HS-27A (cell line): Measurements from ENCODE around the gene MYH10.
"Not testable (repeated sequence)": the region's sequence is repeated elsewhere in the genome, so short reads cannot be mapped to it uniquely, and the experiment has no call there.

Experiments used
- DNase-seq: peaks from one replicate; pipeline ENCODE4 v3.0.0-alpha.2; 2012; ENCODE audit warnings: low read depth, missing footprints

MYH10 gene

DNA sequence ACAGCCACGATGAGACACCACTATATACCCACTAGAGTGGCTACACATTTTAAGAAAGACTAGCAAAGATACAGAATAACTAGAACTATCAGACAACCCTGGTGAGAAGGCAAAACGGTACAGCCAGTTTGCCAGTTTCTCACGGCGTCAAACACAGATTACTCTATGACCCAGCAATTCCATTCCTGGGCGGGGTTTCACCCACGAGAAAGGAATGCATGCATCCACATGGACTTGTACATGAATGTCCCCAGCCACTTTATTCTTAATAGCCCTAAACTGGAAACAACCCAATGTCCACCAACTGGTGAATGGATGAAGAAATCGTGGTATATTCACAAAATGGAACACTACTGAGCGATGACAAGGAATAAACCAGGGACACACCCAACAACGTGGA is 74.5 kb downstream of the MYH10 start:
- DNase-seq: peak; percentile 23

DNA sequence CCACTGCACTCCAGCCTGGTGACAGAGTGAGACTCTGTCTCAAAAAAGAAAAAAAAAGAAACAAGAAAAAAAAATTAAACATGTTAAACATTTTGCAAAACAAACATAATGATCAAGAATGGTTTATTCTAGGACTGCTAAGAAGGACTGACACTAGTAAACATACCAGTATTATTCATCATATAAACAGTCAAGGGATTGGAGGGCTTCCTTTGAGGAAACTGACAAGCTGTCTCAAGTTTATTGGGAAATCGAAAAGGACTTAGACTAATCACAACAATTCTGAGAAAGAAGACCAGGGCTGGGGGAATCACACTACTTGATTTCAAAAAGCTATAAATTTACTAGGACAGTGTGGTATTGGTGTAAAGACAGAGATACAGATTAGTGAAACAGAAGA is 75.5 kb downstream of the MYH10 start:
- no peak for DNase-seq

DNA sequence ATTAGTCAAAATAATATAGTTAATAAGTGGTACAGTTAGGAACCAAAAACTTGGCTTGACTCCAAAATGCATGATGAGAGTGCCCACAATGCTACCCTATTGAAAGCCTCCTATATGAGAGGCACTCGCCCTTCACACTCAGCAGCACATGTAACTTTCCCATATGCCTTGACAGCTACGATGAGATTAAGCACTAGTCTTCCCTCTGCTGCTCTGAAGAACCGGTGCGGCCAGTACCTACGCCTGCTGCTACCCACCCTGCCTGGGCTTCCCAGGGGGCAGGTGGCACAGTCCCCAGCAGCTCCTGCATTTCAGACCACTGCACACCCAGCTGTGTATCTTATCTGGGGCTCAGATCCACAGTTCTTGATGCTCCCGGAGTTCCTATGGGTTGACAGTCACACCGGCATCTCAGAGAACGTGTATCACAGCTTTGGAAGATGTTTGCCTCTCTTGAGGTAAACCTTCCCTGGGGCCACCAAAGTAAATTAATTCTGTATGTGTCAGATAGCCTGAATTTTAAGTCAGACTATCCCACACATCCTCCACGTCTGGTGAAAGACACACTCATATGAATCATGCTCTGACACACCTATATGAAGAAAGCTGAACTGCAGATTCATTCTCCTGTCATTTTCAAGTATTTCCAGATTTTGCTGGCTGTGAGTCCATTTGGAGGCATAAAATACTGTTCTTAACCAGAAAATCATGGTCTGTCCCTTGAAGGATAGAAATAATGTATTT is 77.8 kb downstream of the MYH10 start:
- no peak for DNase-seq

DNA sequence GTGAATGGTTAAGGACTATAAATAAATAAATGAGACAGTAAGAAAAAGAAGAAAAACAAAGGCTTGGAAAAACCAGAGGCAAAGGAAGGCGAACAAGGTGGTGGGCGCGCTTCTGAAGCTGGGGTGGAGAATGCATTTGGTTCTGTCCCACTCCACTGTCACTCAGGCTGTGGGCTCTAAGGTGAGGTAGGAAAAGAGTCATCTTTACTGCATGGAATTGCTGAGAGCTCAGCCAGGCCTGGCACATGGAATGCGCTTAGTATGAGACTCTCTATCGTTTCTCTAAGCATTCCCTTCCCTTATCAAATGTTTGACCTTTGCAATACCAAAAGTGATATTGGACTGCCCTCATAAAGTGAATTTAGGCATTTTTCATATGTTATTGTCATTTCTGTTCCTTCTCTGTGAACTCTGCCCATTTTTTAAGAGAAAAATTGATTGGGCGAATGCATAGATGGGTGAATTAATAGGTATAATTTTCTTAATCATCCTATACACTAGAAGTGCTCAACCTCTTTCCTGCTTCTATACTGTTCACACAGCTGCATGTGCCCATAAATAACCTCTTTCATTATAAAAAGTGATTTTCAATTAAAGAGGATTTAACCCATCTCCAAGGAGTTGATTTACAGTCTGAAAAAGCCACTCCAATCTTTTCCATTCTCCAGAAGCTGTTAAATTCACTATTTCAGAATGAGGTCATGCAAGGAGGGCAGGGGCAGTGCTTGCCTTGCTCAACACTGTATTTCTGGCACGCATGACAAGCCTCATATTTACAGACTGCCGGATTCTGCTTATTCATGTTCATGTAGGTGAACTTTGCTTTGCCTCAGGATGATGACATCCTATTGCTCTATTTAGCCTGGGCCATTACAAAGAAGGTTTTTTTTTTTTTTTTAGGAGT is 87.7 kb downstream of the MYH10 start:
- no peak for DNase-seq

DNA sequence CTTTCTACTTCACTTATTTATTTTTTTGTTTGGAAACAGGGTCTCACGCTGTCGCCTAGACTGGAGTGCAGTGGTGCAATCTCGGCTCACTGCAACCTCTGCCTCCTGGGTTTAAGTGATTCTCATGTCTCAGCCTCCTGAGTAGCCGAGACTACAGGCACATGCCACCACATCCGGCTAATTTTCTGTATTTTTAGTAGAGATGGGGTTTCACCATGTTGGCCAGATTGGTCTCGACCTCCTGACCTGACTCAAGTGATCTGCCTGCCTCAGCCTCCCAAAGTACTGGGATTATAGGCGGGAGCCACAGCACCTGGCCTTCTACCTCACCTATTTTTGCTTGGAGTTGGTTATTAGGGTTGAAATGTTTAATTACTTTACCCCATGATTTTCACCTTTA is 90.5 kb downstream of the MYH10 start:
- DNase-seq: not testable (repeated sequence)

DNA sequence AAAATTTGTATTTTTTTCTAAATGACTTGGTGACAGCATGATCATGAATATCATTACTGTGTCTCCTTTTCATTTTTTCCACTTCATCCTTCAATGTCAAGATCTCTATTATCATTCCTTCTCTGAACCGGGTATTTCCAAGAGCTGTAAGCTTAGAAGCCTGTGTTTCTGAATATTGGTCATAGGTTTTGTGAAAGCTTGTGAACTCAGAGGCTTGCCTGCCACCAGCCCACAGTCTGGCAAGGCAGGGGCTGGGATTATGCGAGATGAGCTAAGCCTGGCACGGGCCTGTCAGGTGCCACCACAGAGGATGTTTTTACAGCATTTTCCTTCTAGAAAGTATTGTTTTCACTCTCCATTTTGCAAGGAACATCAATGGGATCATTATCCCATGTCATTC is 92.8 kb downstream of the MYH10 start:
- DNase-seq: no peak

DNA sequence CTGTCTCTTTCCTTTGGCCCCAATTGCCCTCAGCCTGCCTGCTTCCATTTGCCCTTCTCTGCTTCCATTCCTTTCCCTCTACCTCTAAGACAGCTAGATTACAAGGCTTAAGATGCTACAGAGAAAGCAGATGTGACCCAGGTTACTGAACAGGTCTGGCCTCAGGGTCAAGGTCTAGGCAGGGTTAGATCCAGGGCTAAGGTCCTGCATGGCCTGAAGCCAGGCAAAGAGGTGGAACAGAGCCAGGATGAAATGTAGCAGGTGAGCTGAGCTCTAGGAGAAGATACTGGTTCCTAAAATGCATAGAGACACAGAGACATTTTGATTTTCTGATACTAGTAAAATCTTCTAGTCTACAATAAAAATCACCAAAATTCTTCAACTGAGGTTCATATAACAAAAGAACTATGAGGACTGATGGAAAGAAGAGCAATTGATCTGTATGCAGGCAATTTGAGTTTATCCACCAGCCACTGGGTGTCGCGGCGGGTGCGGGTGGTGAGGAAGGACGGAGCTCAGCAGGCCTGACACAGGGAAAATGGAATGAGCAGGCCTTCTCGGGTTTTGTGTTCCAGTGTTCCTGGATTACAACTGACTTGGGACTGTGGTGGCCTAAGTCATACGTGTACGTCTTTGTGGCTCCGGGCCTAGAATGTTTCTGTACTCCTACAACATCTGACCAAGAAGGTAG is 95.9 kb downstream of the MYH10 start:
- no peak for DNase-seq

DNA sequence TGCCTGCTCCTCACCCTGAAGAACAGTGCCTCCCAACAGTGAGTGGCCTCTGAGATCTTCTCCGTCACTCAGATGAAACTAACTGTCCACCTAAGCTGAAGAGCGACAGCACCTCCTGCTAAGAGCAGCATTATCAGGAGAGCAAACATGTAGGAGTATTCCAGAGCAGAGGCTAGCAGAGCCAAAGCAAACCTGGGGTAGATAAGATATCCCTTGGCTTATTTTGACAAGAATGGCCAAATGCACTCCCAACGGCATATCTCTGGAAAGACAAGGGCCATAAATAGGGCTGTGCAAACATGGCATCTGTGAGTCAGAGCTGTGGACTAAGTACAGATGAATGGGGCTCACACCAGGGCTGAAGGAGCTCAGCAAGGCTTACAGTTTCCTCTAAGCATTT is 98.5 kb downstream of the MYH10 start:
- DNase-seq: no peak

DNA sequence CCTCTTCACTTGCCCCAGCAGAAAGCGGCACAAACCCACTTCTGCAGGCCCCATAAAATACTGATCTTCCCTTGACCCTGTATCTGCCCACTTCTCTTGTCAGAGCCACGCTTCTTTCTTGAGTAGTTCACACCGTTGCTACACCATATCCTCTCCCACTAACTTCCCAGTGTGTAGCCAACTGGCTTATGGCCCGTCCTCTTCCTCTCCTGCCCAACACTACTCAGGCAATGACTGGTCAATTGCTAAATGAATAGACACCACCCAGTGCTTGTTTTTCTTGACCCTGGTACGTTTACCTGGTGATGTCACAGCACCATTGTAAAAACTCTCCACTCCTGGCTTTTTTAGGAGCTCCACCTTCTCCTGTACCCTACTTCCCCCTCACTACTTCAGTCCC is 107.9 kb downstream of the MYH10 start:
- no peak for DNase-seq

DNA sequence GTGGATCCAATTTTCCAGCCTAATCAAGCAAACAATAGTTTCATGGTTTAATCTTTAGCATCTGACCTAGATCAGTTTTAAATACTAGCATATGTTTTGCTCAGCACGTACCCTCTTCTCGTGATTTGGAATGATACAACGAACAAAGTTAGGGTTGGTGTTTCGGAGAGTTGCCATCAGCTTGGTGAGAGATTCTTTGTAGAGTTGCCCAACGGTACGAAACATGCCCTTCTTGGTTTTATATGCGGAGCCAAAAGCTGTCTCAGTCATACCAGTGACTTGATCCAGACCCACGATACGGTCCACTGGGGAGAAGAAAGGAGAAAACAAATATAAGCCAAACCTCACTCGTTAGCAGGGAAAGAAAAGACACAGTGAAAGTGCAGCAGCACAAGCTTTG is 109.5 kb downstream of the MYH10 start:
- no peak for DNase-seq

DNA sequence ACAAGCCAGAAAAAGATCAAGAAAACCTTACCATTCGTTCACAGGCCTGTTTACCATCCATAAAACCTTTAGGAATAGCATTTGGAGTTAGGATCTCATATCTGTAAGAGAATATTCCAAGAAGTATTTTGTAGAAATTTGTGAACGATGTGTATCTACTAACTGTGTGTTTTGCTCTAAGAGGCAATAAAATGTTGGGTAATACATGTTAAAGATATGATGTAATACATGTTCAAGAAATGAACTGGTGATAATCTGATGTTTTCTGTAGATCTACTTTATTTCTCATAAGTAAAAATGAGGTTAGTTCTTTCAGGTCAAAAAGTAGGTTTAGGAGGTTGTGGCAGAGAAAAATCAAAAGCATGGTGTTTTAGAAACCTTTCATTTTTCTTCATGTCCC is 111.7 kb downstream of the MYH10 start:
- no peak for DNase-seq

DNA sequence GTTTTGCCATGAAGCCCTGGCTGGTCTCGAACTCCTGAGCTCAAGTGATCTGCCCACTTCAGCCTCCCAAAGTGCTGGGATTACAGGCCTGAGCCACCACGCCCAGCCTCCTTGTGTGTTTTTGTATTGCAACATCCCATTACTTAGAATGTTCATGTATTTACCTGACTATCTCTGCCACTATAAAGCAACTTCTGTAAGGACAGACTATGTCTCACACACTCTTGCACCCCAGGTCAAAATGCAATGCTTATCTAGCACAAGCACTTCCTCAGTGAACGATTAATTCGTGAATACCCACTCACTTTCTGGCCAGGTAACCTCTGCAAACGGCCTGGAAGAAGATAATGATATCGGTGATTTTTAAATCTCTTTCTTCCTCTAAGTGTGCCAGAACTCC is 112.2 kb downstream of the MYH10 start:
- DNase-seq: no peak

DNA sequence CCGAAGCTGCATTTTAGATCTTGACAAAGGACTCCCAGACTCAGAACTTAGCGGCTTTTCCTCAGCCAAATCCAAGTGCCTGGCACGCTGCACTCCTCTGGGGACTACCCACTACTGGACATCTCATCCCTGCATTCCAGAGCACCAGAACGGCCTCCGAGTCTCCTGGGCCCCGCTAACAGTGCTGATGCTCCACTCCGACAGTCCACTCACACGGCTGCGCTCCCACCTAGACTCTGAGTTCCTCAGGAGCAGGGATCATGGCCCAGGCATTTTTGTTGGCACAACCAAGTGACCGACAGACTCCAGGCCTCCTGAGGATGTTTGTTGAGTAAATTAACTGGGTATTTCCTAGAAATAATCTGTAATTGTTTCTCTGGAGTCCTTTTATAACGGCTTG is 115.7 kb downstream of the MYH10 start:
- DNase-seq: no peak

DNA sequence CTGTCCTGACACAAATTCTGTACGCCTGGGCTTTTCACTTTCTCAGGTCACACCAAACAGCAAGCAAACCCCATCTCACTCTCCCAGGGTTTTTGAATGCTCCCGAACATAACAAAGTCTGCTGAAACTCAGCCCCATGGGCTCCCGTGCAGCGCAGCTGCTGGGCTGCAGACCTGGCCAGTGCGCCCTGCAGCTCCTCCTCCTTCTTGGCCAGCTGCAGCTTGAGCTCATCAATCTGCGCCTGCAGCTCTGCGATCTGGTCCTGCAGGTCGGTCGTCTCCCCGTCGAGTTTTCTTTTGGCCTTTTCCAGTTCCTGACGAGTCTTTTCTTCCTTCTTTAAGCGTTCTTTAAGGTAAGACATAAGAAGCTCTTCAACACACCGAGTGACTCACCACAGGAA is 124.4 kb downstream of the MYH10 start:
- no peak for DNase-seq

DNA sequence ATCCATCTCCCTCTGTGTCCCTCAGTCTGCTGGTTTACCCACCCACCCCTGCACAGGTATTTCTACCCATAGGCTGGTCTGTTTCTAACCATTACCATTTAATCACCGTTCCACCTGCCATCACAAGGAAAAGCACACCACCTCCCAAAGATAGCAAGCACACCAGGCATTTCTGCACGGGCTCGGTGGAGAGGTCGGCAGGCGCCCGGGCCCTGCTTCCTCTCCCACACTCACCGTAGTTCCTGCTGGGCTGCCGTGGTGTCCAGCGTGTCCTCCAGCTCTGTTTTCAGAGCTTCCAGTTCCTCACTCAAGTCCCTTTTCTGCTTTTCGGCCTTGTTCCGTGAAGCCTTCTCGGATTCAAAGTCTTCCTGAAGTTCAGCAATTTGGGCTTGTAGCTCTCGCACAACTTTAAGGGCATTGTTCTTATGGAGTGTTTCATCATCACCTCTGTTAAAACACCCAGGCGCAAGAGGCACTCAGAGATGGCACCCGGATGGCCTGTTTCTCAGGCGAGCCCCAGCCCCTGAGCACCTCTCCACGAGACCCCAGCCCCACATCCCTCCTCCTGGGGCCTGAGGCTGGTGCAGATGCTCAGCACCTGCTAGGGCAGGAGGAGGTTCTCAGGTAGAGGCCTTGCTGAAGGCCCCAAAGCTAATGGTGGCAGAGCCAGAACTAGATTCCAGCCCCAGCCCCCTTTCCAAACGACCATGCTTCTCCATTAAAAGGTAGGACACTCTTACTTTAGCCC is 125.9 kb downstream of the MYH10 start:
- no peak for DNase-seq

DNA sequence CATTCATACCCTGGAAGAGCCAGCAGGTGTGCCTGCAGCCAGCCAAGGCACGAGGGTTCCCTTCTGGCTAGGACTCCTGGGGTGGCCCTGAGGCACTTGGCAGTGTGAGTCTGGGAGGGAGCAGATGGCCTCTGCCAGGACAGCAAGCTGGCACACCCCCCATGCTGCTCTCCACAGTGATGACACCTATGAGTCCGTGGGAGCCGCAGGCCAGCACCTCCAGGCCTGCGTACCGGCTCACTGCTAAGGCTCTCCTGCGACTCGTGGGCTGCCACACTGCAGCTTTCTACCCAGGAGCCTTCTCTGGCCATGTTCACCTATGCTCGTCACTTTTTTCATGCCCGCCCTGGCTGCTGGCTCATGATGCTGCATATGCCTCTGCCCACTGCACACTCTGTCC is 126.7 kb downstream of the MYH10 start:
- DNase-seq: no peak

DNA sequence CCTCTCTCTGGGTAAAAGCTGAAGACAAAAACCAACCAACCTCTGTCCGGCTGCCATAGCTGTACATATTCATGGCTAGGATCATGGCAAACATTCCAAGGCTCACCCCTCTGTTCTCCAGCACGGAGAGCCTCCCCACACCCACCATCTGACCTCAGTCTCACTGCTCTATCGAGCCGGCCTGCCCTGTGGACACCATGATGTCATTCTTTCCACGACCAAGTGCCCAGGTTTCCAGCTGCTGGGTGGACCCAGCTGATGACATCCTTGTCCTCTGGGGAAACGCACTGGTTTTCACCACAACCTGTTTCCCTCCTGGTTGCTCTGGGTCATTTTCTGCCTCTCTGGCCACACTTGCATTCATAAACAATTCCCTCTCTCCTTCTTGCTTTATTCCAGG is 127.2 kb downstream of the MYH10 start:
- no peak for DNase-seq

DNA sequence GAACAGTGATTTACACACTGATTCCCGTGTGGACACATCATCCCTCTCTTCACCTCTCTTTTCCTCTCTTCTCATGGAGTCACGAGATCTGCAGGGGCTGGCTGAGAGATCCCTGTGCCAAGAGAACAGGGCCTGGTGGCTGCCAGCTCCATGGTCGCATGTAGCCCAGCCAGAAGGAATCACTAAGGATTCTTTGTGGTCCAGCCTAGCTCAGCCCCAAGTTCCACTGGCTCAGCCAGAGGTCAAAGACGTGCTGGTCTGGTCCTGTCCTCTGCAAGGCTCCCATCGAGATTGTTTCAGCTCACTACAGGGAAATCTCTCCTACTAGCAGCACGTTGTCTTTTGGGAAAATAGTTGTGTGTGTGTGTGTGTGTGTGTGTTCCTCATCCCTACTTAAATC is 128.4 kb downstream of the MYH10 start:
- no peak for DNase-seq

DNA sequence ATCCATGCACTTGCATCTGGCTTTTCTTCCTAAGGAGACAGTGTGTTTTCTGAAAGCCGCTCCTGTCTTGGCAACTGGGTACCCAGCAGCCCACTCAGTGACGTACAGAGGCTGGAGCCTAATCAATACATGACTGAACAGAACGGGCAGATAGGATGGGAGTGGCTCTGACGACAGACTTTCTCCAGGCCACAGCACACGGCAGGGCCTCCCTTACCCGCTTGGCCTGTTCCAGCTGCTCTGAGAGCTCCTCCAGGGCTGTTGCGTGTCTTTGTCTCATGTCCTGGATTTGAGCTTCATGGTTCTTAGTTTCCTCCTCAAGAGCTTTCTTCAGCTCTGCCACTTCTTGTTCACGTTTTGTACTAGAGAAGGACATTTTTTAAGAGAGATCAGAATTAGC is 129.9 kb downstream of the MYH10 start:
- DNase-seq: no peak

DNA sequence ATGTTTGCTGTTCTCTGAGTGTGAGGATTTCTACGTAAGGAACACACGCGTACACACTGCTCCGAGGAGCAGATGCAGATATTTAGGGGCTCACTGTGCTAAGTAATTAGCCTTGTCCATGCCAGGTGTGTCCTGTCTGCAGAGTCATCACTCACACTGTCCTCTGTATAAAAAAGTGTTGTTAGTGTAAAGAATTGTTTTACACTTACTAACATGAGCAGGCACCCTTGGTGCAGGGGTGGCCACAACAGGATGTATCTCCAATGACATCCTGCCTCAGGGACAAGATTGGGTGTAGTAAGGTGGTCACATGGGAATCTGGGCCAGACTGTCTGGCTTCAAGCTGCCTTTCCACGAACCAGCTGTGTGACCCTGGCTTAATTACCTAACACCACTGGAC is 130.9 kb downstream of the MYH10 start:
- no peak for DNase-seq

DNA sequence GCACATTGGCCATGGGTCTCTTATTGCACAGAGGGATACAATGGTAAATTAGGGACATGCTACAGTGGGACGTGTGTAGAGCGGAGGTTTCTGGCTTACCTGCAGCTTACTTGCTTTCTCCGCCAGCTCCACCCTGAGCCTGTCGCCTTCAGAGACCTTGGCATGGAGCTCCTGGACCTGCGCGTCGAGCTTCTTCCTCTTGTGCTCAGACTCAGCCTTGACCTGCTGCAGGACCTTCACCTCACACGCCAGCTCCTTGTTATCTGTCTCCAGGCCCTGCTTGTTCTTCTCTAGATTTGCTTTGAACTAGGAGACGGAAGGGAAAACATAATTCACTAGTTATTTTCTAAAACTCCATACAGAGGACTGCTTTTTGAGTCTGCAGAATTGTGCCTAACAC is 131.4 kb downstream of the MYH10 start:
- no peak for DNase-seq

DNA sequence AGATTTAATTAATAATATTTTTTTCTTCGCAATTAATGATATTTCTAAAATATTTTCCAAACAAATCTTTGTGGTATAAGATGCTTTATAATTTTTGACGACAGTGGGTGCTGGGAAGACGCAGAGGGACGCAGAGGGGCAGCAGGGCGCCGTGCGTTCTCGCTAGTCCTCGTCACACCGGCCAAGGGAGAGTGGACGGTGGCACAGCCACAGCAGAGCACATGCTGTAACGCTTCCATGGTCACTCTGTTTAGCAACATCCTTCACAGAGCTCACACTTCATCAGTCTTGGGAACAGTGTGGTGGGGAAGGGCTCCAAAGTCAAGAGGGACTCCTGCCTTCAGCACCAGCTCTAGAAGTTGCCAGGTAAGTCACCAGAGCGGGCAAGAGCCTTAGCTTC is 134.4 kb downstream of the MYH10 start:
- DNase-seq: no peak
